Left ventricle myocardium inferior (tissue), 1 donor: ENCODE results near the gene P2RX4. TPM values are rescaled to one million over a fixed set of nuclear protein-coding genes. Genes with fewer than 3 reads are reported as not detected.

Experiments used
- DNase-seq: peaks from one replicate; pipeline ENCODE4 v3.0.0-alpha.2; 2020
- H3K27ac ChIP-seq: fragments of 200-600 bp; replicated peaks from 2 replicates; pipeline ENCODE4 v1.8.0; 2021
- H3K27me3 ChIP-seq: fragments of 200-600 bp; 2 replicates; pipeline ENCODE4 v1.8.0; 2021; ENCODE audit warnings: low read depth
- H3K36me3 ChIP-seq: fragments of 200-600 bp; 2 replicates; pipeline ENCODE4 v1.8.0; 2021
- H3K4me1 ChIP-seq: fragments of 200-600 bp; 2 replicates; pipeline ENCODE4 v1.8.0; 2021
- H3K4me3 ChIP-seq: fragments of 200-600 bp; 2 replicates; pipeline ENCODE4 v1.8.0; 2021; ENCODE audit warnings: mild to moderate bottlenecking, moderate library complexity
- H3K9me3 ChIP-seq: fragments of 200-600 bp; replicated peaks from 2 replicates; pipeline ENCODE4 v1.8.0; 2021
- CTCF ChIP-seq: fragments of 200-600 bp; IDR thresholded peaks from 2 replicates; pipeline ENCODE4 v1.8.0; 2021; ENCODE audit warnings: antibody characterized with exemption, mild to moderate bottlenecking, borderline replicate concordance
- intact Hi-C: fragments of 100-400 bp; cut with micrococcal nuclease; formaldehyde crosslinking; loops from one replicate; pipeline ENCODE4 v1.11.0; 2022
- total RNA-seq: library from RNA; stranded (reverse); fragmentation: NEBNext Ultra II Directional; extraction: Animal tissue kit (Norgen Biotek cat#: 25700); gene quantifications from one replicate; pipeline ENCODE4 v1.2.1, GENCODE V29; 2021
- donor health status: DM: no; HTN: yes; CAD: no; lungs with severe emphysema.

Gene P2RX4
- total RNA-seq, 1 donor from 2014 or later: 4.7 TPM

GRCh38 chr12:121175383-121176119, 34.4 kb upstream of the P2RX4 start:
- H3K36me3 ChIP-seq: no peaks in the 10 kb centered on the region
- H3K27ac ChIP-seq: no peak overlapping the region
- H3K4me1 ChIP-seq: no peaks in the 10 kb centered on the region
- H3K9me3 ChIP-seq: no peaks in the 10 kb centered on the region
- no peak for DNase-seq
- no peak overlapping the region for H3K4me3 ChIP-seq
- no peak for TF ChIP-seq CTCF
- intact Hi-C loops: no loop called here
- no peaks in the 10 kb centered on the region for H3K27me3 ChIP-seq

- no peak for DNase-seq
- TF ChIP-seq CTCF: no peak
- no peaks in the 10 kb centered on the region for H3K27me3 ChIP-seq
- H3K4me3 ChIP-seq: no peak overlapping the region
- H3K9me3 ChIP-seq: no peaks in the 10 kb centered on the region
- H3K36me3 ChIP-seq: no peaks in the 10 kb centered on the region
- intact Hi-C loops: no loop called here
- H3K27ac ChIP-seq: no peak overlapping the region
- no peaks in the 10 kb centered on the region for H3K4me1 ChIP-seq
Observed at GRCh38 chr12:121176826-121177529, 33.0 kb upstream of the P2RX4 start.

- intact Hi-C loops: no loop called here
- H3K27me3 ChIP-seq: no peaks in the 10 kb centered on the region
- peaks cover 6% of the 10 kb centered on the region for H3K9me3 ChIP-seq
- DNase-seq: no peak
- TF ChIP-seq CTCF: no peak
- H3K4me1 ChIP-seq: no peaks in the 10 kb centered on the region
- H3K4me3 ChIP-seq: no peak overlapping the region
- H3K27ac ChIP-seq: no peak overlapping the region
- H3K36me3 ChIP-seq: peaks cover 10% of the 10 kb centered on the region
Observed at GRCh38 chr12:121181181-121181580, 28.7 kb upstream of the P2RX4 start.

GRCh38 chr12:121182222-121182893, 27.6 kb upstream of the P2RX4 start:
- no peak for TF ChIP-seq CTCF

GRCh38 chr12:121184425-121184824, 25.5 kb upstream of the P2RX4 start:
- H3K36me3 ChIP-seq: peaks cover 10% of the 10 kb centered on the region
- H3K9me3 ChIP-seq: peaks cover 7% of the 10 kb centered on the region
- no peaks in the 10 kb centered on the region for H3K27me3 ChIP-seq
- intact Hi-C loops: no loop called here
- DNase-seq: no peak
- no peaks in the 10 kb centered on the region for H3K4me1 ChIP-seq
- H3K27ac ChIP-seq: no peak overlapping the region
- H3K4me3 ChIP-seq: no peak overlapping the region
- no peak for TF ChIP-seq CTCF

More at GRCh38 chr12:121182222-121182893, 27.6 kb upstream of the P2RX4 start:
- no peaks in the 10 kb centered on the region for H3K4me1 ChIP-seq
- H3K27ac ChIP-seq: no peak overlapping the region
- peaks cover 7% of the 10 kb centered on the region for H3K9me3 ChIP-seq
- H3K27me3 ChIP-seq: no peaks in the 10 kb centered on the region
- no peak for DNase-seq
- intact Hi-C loops: no loop called here
- H3K36me3 ChIP-seq: peaks cover 10% of the 10 kb centered on the region
- H3K4me3 ChIP-seq: no peak overlapping the region
